NB4 (cell line): ENCODE results near the gene AR.

ENCODE experiments used
- CTCF ChIP-seq: IDR thresholded peaks from one replicate; pipeline ENCODE4 v1.5.1; 2012; ENCODE audit warnings: low read depth, low read length
- MAX ChIP-seq: IDR thresholded peaks from 2 replicates; pipeline ENCODE4 v1.6.1; 2011; ENCODE audit warnings: low read depth, low read length
- MYC ChIP-seq: IDR thresholded peaks from 2 replicates; pipeline ENCODE4 v1.6.1; 2011; ENCODE audit warnings: low read depth, low read length
- POLR2A ChIP-seq: IDR thresholded peaks from 2 replicates; pipeline ENCODE4 v1.6.1; 2011; ENCODE audit warnings: mild to moderate bottlenecking; ENCODE audit not compliant: insufficient read length; ENCODE audit errors: extremely low read depth

GRCh38 chrX:67635424-67635823 is 91.6 kb downstream of the AR start:
- TF ChIP-seq POLR2A (no peak), CTCF (no peak), MAX (no peak), MYC (no peak)
